ENCODE results near the gene MCC. TPM values are rescaled to one million over a fixed set of nuclear protein-coding genes. Genes with fewer than 3 reads are reported as not detected.

The MCC gene
- total RNA-seq, 2 experiments from 2014 or later: 4.0 to 4.1 TPM

GRCh38 chr5:113103330-113103729 lies 384.9 kb downstream of the MCC start:
- intact Hi-C loops (cut with micrococcal nuclease): no loop called here
- DNase-seq: no peak
- Mint-ChIP-seq H3K36me3 (peaks cover 4% of the 10 kb centered on the region), H3K4me3 (no peak overlapping the region), H3K9me3 (no peaks in the 10 kb centered on the region), H3K27ac (no peak overlapping the region), H3K4me1 (ENCODE audit: low read depth) (no peaks in the 10 kb centered on the region), H3K27me3 (no peaks in the 10 kb centered on the region)
- ChIA-PET POLR2A (no interaction called here), CTCF (interaction anchor here (1.2 kb wide), 1 partner anchor 107 kb away, joined by 4 read pairs; no protein-coding TSS in a partner anchor)

DNA sequence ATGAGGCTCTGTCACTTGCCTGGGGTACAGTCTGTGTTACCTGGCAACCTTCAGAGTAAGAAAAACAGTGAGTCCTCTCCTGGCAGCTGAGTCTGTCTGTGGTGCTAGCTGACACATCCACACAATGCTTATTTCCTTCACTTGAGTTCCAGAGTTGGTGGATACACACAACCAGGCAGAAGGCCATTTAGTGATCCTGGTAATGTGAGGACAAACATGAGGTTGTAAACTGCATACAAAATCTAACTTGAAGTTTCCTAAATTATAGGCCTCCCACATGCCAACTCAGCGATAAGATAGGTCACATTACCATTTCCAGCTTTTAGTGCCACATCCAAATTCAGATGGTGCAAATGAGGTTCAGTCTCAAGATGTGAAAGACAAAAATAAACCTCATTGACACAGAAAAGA lies 386.1 kb downstream of the MCC start:
- H3K4me3 Mint-ChIP-seq: no peak overlapping the region
- CTCF ChIA-PET: interaction anchor here (1.2 kb wide), 1 partner anchor 106 kb away, joined by 4 read pairs; no protein-coding TSS in a partner anchor

GRCh38 chr5:113100981-113101380 lies 387.3 kb downstream of the MCC start:
- Mint-ChIP-seq H3K27me3 (no peaks in the 10 kb centered on the region), H3K9me3 (no peaks in the 10 kb centered on the region), H3K4me3 (no peak overlapping the region), H3K27ac (no peak overlapping the region), H3K4me1 (ENCODE audit: low read depth) (no peaks in the 10 kb centered on the region), H3K36me3 (peaks cover 4% of the 10 kb centered on the region)
- intact Hi-C loops (cut with micrococcal nuclease): no loop called here
- no peak for DNase-seq
- ChIA-PET CTCF (no interaction called here), POLR2A (no interaction called here)

More for the DNA sequence above, 386.1 kb downstream of the MCC start:
- Mint-ChIP-seq H3K27me3 (no peaks in the 10 kb centered on the region), H3K4me1 (ENCODE audit: low read depth) (no peaks in the 10 kb centered on the region), H3K27ac (no peak overlapping the region), H3K9me3 (no peaks in the 10 kb centered on the region), H3K36me3 (peaks cover 4% of the 10 kb centered on the region)
- DNase-seq: no peak
- intact Hi-C loops (cut with micrococcal nuclease): no loop called here
- POLR2A ChIA-PET: no interaction called here

DNA sequence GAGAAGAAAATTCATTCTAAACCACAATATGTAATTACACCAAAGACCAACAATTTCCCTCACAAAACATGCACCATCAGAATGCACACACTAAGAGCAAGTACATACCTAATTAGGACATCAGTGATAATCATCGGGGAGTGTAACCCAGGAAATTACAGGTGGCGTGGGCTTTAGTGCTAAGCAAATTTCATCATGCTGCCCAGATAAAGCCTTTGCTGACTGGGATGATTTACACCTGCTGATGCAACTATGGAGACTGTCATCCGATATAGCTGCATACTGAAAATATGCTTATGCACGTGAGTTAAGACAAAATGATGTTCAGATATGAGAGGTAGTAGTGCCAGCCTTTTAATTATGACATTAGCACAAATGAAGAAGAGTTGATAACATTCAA lies 388.4 kb downstream of the MCC start:
- ChIA-PET CTCF (no interaction called here), POLR2A (no interaction called here)
- Mint-ChIP-seq H3K27me3 (no peaks in the 10 kb centered on the region), H3K4me3 (no peak overlapping the region), H3K9me3 (no peaks in the 10 kb centered on the region), H3K27ac (no peak overlapping the region), H3K4me1 (ENCODE audit: low read depth) (no peaks in the 10 kb centered on the region), H3K36me3 (peaks cover 4% of the 10 kb centered on the region)
- no peak for DNase-seq
- intact Hi-C loops (cut with micrococcal nuclease): no loop called here

GRCh38 chr5:113098378-113098777 lies 389.9 kb downstream of the MCC start:
- H3K27me3 Mint-ChIP-seq: no peaks in the 10 kb centered on the region
- POLR2A ChIA-PET: no interaction called here
- peaks cover 4% of the 10 kb centered on the region for H3K36me3 Mint-ChIP-seq
- H3K27ac Mint-ChIP-seq: no peak overlapping the region
- intact Hi-C loops (cut with micrococcal nuclease): no loop called here
- no peaks in the 10 kb centered on the region for H3K4me1 Mint-ChIP-seq (ENCODE audit: low read depth)
- CTCF ChIA-PET: no interaction called here
- no peaks in the 10 kb centered on the region for H3K9me3 Mint-ChIP-seq
- DNase-seq: no peak
- H3K4me3 Mint-ChIP-seq: no peak overlapping the region

DNA sequence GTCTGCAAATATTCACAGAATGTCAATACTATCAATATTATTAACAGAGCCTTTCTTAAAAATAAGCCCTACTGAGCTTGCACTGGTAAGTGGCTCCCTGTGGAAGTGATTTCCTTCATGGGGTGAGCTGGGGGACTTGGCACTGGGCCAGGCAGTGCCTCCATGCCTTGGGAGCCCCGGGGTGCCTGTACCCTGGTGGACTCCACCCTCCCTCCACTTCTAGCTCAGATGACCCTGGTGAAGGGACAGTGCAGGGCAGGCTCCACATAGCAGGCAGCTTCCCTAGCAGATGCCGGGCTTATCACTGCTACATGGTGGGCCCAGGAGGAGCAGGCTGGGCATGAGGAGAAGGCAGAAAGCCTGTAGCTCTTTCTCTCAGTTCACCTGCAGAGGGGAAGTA lies 392.4 kb downstream of the MCC start:
- H3K9me3 Mint-ChIP-seq: no peaks in the 10 kb centered on the region
- no peak for DNase-seq
- POLR2A ChIA-PET: no interaction called here

DNA sequence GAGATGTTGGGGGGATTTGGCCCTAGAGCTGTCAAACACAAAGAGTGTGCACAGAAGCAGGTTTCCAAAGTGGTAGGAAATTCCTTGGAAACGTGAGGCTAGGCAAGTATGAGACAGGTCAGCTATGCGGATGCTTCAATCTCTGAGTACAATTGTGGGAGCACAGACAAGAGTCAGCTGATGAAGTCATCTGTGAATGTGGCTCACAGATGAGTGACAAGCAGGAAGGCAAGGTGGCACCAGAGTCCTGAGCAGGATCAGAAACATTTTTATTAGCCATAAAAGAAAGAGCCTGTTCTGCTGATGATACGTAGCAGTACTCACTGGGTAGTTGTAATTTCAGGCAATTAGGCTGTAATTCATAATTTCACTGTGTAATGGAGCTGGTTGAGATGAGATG lies 394.7 kb downstream of the MCC start:
- no peak for DNase-seq
- Mint-ChIP-seq H3K4me1 (ENCODE audit: low read depth) (no peaks in the 10 kb centered on the region), H3K27ac (no peak overlapping the region), H3K4me3 (no peak overlapping the region), H3K9me3 (no peaks in the 10 kb centered on the region), H3K27me3 (no peaks in the 10 kb centered on the region), H3K36me3 (no peaks in the 10 kb centered on the region)
- intact Hi-C loops (cut with micrococcal nuclease): no loop called here
- CTCF ChIA-PET: no interaction called here
- POLR2A ChIA-PET: no interaction called here

More for the DNA sequence above, 392.4 kb downstream of the MCC start:
- CTCF ChIA-PET: no interaction called here
- H3K27ac Mint-ChIP-seq: no peak overlapping the region
- H3K27me3 Mint-ChIP-seq: no peaks in the 10 kb centered on the region
- peaks cover 1% of the 10 kb centered on the region for H3K36me3 Mint-ChIP-seq
- no peak overlapping the region for H3K4me3 Mint-ChIP-seq
- intact Hi-C loops (cut with micrococcal nuclease): no loop called here
- no peaks in the 10 kb centered on the region for H3K4me1 Mint-ChIP-seq (ENCODE audit: low read depth)

GRCh38 chr5:113092683-113093082 lies 395.6 kb downstream of the MCC start:
- no peak for DNase-seq
- Mint-ChIP-seq H3K9me3 (no peaks in the 10 kb centered on the region), H3K27ac (no peak overlapping the region), H3K27me3 (no peaks in the 10 kb centered on the region), H3K4me3 (no peak overlapping the region), H3K4me1 (ENCODE audit: low read depth) (no peaks in the 10 kb centered on the region), H3K36me3 (no peaks in the 10 kb centered on the region)
- ChIA-PET POLR2A (no interaction called here), CTCF (no interaction called here)
- intact Hi-C loops (cut with micrococcal nuclease): no loop called here

GRCh38 chr5:113091622-113092021 lies 396.6 kb downstream of the MCC start:
- Mint-ChIP-seq H3K27ac (no peak overlapping the region), H3K9me3 (no peaks in the 10 kb centered on the region), H3K4me3 (no peak overlapping the region), H3K36me3 (no peaks in the 10 kb centered on the region), H3K4me1 (ENCODE audit: low read depth) (no peaks in the 10 kb centered on the region), H3K27me3 (no peaks in the 10 kb centered on the region)
- DNase-seq: no peak
- POLR2A ChIA-PET: no interaction called here
- intact Hi-C loops (cut with micrococcal nuclease): no loop called here
- CTCF ChIA-PET: interaction anchor here (2.0 kb wide), 1 partner anchor 95 kb away, joined by 6 read pairs; no protein-coding TSS in a partner anchor

DNA sequence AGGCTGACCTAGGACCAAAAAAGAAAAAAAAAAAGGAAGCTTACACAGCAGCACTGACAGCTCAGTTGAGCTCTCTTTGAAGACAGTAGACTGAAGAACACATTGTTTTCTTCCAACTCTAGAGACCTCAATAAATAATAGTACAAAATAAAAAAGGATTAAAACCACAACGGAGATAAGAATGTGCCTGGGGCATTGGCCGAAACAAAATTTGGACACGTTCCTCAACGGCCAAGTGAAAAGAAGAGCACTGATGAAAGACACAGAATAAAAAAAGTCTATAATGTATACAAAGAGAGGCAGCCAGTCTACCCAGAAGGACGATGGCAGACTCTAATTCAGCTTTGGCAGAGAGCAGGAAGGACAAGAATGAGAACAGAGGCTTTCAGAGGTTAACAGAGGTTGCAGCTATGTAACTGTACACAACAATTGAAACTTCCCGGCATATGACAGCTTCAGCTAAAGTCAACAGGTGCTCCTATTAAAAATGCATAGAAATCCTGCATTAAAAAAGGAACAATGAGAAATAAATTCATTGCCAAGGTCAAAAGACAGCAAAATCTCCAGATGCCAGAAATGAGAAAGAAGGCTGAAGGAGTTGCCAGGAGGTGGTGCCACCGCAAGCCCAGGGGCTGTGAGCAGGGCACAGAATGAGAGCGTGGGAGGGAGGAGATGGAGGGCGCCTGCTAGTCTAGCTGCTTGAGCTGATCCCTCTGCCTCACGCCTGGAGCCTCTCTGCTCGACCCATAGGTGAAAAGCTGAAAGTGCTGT lies 397.7 kb downstream of the MCC start:
- H3K27ac Mint-ChIP-seq: no peak overlapping the region
- no peaks in the 10 kb centered on the region for H3K36me3 Mint-ChIP-seq
- H3K4me3 Mint-ChIP-seq: no peak overlapping the region
- H3K9me3 Mint-ChIP-seq: no peaks in the 10 kb centered on the region
- no peaks in the 10 kb centered on the region for H3K27me3 Mint-ChIP-seq
- no peaks in the 10 kb centered on the region for H3K4me1 Mint-ChIP-seq (ENCODE audit: low read depth)
- POLR2A ChIA-PET: no interaction called here
- CTCF ChIA-PET: interaction anchor here (2.0 kb wide), 1 partner anchor 94 kb away, joined by 6 read pairs; no protein-coding TSS in a partner anchor
- DNase-seq: no peak
- intact Hi-C loops (cut with micrococcal nuclease): no loop called here

DNA sequence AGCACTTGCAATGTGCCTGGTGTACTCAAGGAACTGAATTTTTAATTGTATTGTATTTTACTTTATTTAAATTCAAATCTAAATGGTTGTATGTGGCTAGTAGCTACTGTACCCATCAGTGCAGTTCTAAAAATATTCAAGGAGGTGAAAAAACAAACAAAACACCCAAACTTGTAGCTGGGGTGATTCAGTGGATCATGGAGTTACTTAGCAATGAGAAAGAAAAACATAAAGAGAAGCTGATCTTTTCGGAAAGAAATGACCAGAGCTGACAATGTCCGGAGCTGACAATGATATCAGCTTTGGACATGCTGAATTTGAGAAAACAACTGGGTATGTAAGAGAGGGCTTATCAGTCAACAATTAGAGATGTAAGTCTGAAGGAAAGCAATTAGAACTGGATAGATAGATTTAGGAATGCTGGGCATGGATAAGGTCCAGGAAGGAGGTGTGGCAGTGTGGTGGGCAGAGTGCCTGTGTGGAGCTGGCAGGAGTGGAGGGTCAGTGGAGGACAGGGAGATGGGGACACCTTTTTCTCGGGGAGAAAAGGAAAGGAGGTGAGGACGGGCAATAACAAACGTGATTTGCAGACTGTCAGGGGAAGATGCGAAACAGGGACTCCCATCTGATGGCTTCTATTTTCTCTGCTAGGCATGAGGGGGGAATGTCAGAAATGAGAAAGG lies 398.5 kb downstream of the MCC start:
- Mint-ChIP-seq H3K4me1 (ENCODE audit: low read depth) (no peaks in the 10 kb centered on the region), H3K36me3 (no peaks in the 10 kb centered on the region), H3K9me3 (no peaks in the 10 kb centered on the region), H3K4me3 (no peak overlapping the region), H3K27me3 (no peaks in the 10 kb centered on the region), H3K27ac (no peak overlapping the region)
- ChIA-PET CTCF (interaction anchor here (1.0 to 2.0 kb wide), 2 partner anchors 16 to 93 kb away, joined by 3 to 6 read pairs; no protein-coding TSS in a partner anchor), POLR2A (no interaction called here)
- intact Hi-C loops (cut with micrococcal nuclease): no loop called here
- DNase-seq: no peak

DNA sequence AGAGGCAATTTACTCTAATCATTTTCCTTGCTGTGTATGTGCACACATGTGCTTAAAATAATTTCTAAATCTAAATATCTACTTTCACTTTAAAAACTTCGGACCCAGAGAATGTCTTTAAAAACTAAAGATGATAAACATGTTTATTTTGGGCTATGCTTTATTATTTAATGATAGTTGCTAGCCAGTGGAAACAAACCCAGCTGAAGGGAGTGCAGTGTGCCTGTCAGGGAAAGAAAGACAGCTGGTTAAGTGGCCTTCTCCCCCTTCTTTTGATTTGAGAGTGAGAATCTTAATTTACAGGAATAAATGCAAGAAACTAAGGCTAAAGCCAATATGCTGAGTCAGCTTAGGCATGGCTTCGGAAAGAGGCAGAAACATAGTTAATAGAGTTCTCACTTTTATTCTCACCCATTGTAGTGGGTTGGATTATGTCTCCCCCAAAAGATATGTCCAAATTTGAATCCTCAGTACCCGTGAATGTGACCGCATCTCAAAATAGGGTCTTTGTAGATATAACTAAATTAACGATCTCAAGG lies 400.2 kb downstream of the MCC start:
- POLR2A ChIA-PET: no interaction called here
- CTCF ChIA-PET: no interaction called here

More for the DNA sequence above, 400.2 kb downstream of the MCC start:
- no peak for DNase-seq
- intact Hi-C loops (cut with micrococcal nuclease): no loop called here
- no peaks in the 10 kb centered on the region for H3K27me3 Mint-ChIP-seq
- no peak overlapping the region for H3K27ac Mint-ChIP-seq
- no peak overlapping the region for H3K4me3 Mint-ChIP-seq
- H3K9me3 Mint-ChIP-seq: no peaks in the 10 kb centered on the region
- no peaks in the 10 kb centered on the region for H3K36me3 Mint-ChIP-seq
- H3K4me1 Mint-ChIP-seq (ENCODE audit: low read depth): no peaks in the 10 kb centered on the region

Measured in activated CD4-positive, alpha-beta memory T cell treated with anti-CD3 and anti-CD28 coated beads for 36 hours (primary cell).